ENCODE results near the gene IMPA2. TPM values are rescaled to one million over a fixed set of nuclear protein-coding genes. Genes with fewer than 3 reads are reported as not detected.
A peak's percentile ranks its signal among the peaks of the same experiment; 100 is the strongest.

IMPA2 gene
- total and polyA plus RNA-seq, 8 donors, result 61.0 to 263 (median 78.6) TPM

DNA sequence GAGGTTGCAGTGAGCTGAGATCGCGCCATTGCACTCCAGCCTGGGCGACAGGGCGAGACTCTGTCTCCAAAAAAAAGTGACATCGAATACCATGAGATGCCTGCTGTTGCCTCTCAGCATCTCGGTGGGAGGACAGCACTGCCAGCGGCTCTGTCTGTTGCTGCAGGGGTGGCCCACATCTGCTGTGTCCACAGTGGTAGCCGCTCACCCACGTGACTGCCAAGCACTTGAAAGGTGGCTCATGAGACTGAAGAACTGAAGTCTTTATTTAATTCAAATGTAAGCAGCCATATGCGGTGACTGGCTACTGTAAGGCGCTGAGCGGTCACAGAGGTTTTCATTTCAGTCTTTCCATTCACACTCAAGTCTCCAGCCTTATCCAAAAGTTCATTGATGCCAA is 25.8 kb downstream of the IMPA2 start:
- peaks cover 45 to 71% (median 64%) of the 10 kb centered on the region in 4 donors for H3K4me1 ChIP-seq
- 88 to 94% (median 91%) methylated on average over 11 to 12 of the region's 12 CpGs for WGBS, 5 donors
- peaks cover 6 to 63% (median 41%) of the 10 kb centered on the region in 4 donors for H3K36me3 ChIP-seq
- no peak overlapping the region for H3K4me3 ChIP-seq
- intact Hi-C loops (cut with DNase I; ENCODE audit: low total_unique reads), result no loop called here
- H3K27ac ChIP-seq, result peak overlapping the region; percentile 28 to 93 (median 84)
- H3K9me3 ChIP-seq, result no peaks in the 10 kb centered on the region
- H3K27me3 ChIP-seq, result no peaks in the 10 kb centered on the region
- no peak for DNase-seq
- TF ChIP-seq POLR2A (IDR thresholded peaks at IDR 0.05) (no peak), EP300 (IDR thresholded peaks at IDR 0.05) (no peak), POLR2AphosphoS5 (IDR thresholded peaks at IDR 0.05) (no peak)
- TF ChIP-seq, protein P1, sequence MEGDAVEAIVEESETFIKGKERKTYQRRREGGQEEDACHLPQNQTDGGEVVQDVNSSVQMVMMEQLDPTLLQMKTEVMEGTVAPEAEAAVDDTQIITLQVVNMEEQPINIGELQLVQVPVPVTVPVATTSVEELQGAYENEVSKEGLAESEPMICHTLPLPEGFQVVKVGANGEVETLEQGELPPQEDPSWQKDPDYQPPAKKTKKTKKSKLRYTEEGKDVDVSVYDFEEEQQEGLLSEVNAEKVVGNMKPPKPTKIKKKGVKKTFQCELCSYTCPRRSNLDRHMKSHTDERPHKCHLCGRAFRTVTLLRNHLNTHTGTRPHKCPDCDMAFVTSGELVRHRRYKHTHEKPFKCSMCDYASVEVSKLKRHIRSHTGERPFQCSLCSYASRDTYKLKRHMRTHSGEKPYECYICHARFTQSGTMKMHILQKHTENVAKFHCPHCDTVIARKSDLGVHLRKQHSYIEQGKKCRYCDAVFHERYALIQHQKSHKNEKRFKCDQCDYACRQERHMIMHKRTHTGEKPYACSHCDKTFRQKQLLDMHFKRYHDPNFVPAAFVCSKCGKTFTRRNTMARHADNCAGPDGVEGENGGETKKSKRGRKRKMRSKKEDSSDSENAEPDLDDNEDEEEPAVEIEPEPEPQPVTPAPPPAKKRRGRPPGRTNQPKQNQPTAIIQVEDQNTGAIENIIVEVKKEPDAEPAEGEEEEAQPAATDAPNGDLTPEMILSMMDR (IDR thresholded peaks at IDR 0.05), result no peak

DNA sequence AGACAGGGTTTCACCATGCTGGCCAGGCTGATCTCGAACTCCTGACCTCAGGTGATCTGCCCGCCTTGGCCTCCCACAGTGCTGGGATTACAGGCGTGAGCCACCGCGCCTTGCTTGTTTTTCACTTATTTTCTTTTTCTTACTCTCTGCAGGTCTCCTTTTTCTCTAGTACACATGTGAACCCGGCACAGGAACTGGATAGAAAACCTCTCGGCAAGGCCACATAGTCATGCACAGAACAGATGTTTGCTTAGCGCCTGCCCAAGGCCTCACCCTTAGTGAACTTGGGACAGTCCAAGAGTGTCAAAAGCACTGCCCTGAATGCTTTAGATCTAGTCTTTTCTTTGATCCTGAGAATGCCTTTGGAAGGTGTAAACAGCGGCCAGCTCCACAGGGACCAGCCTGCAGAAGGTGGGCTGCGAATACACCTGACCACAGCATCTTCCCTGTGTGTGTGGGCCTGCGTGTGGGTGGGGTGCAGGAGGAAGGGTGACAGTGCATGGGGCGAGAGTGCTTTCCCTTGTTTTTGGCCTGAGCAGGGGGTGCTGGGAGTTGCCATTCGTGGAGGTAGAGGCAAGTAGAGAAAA is 27.0 kb downstream of the IMPA2 start:
- intact Hi-C loops (cut with DNase I; ENCODE audit: low total_unique reads), result no loop called here
- TF ChIP-seq POLR2A (IDR thresholded peaks at IDR 0.05) (no peak), POLR2AphosphoS5 (IDR thresholded peaks at IDR 0.05) (peak in 1 of 3 donors; percentile 38), EP300 (IDR thresholded peaks at IDR 0.05) (no peak)
- TF ChIP-seq, protein P1 (IDR thresholded peaks at IDR 0.05), result no peak
- peak; percentile 63 to 64 for DNase-seq
- Histone ChIP-seq H3K4me1 (peaks cover 54 to 81% (median 75%) of the 10 kb centered on the region in 4 donors), H3K36me3 (peaks cover 11 to 70% (median 49%) of the 10 kb centered on the region in 4 donors), H3K27me3 (no peaks in the 10 kb centered on the region), H3K27ac (peak overlapping the region; percentile 58 to 93 (median 80)), H3K9me3 (no peaks in the 10 kb centered on the region), H3K4me3 (no peak overlapping the region)
- 53 to 74% (median 60%) methylated on average over 13 of the region's 13 CpGs for WGBS, 5 donors

DNA sequence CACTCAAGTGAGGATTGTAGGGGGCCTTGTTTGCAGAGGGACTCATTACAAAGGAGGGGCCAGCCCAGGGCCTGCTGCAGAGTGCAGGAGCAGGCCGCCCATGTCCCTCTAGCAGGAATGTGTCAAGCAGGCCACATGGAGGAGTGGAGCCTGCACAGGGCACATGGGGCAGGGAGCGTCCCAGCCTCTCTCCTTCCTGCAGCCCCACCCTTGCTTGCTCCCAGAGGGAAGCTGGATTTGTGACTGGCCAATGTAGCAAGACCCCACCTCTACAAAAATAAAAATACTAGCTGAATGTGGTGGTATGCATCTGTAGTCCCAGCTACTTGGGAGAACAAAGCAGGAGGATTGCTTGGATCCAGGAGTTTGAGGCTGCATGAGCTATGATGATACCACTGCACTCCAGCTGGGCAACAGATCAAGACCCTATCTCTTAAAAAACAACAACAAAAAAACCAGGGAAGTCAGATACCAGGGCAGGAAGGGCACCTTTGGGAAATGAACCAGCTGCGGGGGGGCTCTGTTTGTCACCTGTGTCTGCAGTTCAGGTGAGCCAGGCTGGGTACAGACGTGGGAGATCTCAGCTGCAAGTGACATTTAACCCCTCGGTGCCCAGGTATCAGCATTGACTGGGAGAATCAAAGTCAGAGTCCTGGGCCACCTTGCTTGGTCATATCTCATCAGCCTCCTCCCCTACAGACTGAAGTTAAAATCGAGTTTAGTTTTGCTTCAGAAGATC is 27.7 kb downstream of the IMPA2 start:
- peaks cover 12 to 73% (median 55%) of the 10 kb centered on the region in 4 donors for H3K36me3 ChIP-seq
- no peak overlapping the region for H3K4me3 ChIP-seq
- intact Hi-C loops (cut with DNase I; ENCODE audit: low total_unique reads), result no loop called here
- no peaks in the 10 kb centered on the region for H3K9me3 ChIP-seq
- TF ChIP-seq, protein P1 (IDR thresholded peaks at IDR 0.05), result no peak
- TF ChIP-seq EP300 (IDR thresholded peaks at IDR 0.05), result no peak
- no peak for TF ChIP-seq POLR2A (IDR thresholded peaks at IDR 0.05)
- H3K27ac ChIP-seq, result peak overlapping the region; percentile 65 to 93 (median 86)
- 41 to 51% (median 45%) methylated on average over 4 to 6 of the region's 6 CpGs for WGBS, 5 donors
- DNase-seq, result peak in 1 of 2 donors; percentile 56
- H3K27me3 ChIP-seq, result no peaks in the 10 kb centered on the region
- peaks cover 54 to 83% (median 77%) of the 10 kb centered on the region in 4 donors for H3K4me1 ChIP-seq

DNA sequence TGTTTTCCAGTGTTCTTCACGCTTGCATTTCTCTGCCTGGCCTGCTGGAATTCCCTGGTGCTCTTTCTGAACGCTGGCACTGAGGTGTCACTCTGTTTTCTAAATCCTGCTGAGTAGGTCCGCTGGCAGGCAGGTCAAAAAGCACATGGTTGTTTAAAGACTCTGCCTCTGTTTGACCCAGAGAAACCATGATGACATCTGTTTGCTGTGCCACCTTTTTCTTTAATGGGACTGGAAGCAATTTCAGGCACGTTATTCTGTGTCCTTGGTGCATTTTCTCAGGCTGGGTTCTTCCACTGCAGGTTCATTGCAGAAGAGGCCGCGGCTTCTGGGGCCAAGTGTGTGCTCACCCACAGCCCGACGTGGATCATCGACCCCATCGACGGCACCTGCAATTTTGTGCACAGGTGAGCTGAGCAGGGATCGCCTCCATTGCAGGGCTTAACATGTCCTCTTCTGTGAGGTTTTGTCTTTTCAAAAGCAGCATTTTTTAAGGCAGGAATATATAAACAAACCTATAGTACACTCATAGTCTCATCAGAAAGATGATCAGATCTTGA is 28.4 kb downstream of the IMPA2 start:
- DNase-seq, result no peak
- Histone ChIP-seq H3K27me3 (no peaks in the 10 kb centered on the region), H3K4me3 (no peak overlapping the region), H3K4me1 (peaks cover 53 to 87% (median 80%) of the 10 kb centered on the region in 4 donors), H3K27ac (peak overlapping the region; percentile 65 to 93 (median 86)), H3K36me3 (peaks cover 18 to 77% (median 61%) of the 10 kb centered on the region in 4 donors), H3K9me3 (no peaks in the 10 kb centered on the region)
- TF ChIP-seq EP300 (IDR thresholded peaks at IDR 0.05) (no peak), POLR2AphosphoS5 (IDR thresholded peaks at IDR 0.05) (no peak), POLR2A (IDR thresholded peaks at IDR 0.05) (no peak)
- TF ChIP-seq, protein P1 (IDR thresholded peaks at IDR 0.05), result no peak
- intact Hi-C loops (cut with DNase I; ENCODE audit: low total_unique reads), result no loop called here
- WGBS, 5 donors, result 62 to 72% (median 65%) methylated on average over 10 to 12 of the region's 12 CpGs
